Cardiac fibroblast (primary cell): ENCODE data around the gene PANK4.

Experiments used
- DNase-seq, 2 donors: peaks; one replicate each; pipeline versions ENCODE4 v3.0.0 to v3.0.0-alpha.2; 2010; ENCODE audit warnings: low read depth in 2 of 2
- H3K4me3 ChIP-seq, 2 donors: replicated peaks in 1 of 2; 1 replicate in 1 of 2; 2 replicates in 1 of 2; pipeline ENCODE4 v1.5.1; 2011; ENCODE audit warnings: low read depth in 2 of 2, low read length in 2 of 2, mild to moderate bottlenecking in 2 of 2, moderate library complexity in 1 of 2
- CTCF ChIP-seq: IDR thresholded peaks from one replicate; pipeline ENCODE4 v1.5.1; 2011; ENCODE audit warnings: low read depth, mild to moderate bottlenecking, low read length, inconsistent platforms

Gene PANK4

GRCh38 chr1:2557482-2558400 lies 31.3 kb upstream of the PANK4 start:
- TF ChIP-seq CTCF = no peak
- no peak overlapping the region for H3K4me3 ChIP-seq
- DNase-seq = no peak

DNA sequence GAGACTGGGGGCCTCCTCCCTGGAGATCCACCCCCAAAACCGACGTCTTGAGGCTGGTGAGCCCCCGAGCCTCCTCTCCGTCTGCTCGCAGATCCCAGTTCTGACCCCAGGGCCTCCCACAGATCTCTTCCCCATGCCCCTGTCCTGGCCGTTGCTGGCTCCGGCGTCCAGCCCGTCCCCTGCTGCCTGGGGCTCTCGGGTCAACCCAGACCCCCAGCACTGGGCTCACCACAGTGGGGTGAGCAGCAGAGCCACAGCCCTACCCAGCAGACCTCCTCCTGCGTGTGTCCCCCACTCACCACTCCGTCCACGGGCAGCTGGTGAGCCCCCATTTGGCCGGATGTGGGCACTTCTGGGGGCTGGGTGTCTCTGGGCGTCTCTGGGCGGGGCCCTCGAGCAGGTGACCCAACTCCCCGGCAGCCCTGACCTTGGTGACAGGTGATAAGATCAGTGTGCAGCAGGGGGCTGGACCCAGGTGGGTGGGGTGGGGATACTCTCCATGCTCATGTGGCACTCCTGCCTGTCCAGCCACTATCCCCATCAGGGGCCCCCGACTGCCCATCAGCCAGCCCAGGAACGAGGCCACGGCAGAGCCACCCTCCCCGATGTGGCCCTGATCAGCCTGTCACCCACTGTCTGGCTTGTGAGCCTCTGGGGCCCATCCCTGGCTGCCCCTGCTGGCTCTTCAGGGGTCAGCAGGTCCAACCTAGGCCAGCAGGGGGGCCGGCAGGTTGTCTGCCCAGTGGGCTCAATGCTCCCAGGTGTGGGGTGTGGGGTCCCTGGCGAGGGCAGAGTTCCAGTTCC lies 30.5 kb upstream of the PANK4 start:
- no peak for DNase-seq
- TF ChIP-seq CTCF = no peak
- peak overlapping the region; percentile 46 to 61 for H3K4me3 ChIP-seq

GRCh38 chr1:2556277-2556677 lies 29.9 kb upstream of the PANK4 start, which contains the start of gene TNFRSF14:
TSS of gene TNFRSF14 (plus strand) at chr1:2556371. CDS start at chr1:2556665, 294 bp downstream.
- DNase-seq = peak; percentile 50 to 60
- peak within 1 kb of the TSS; percentile 46 to 61 for H3K4me3 ChIP-seq
- peak; percentile 14 for TF ChIP-seq CTCF

GRCh38 chr1:2555634-2556276 lies 29.4 kb upstream of the PANK4 start:
- peak overlapping the region; percentile 46 to 61 for H3K4me3 ChIP-seq
- peak; percentile 28 to 38 for DNase-seq
- no peak for TF ChIP-seq CTCF

GRCh38 chr1:2554621-2555387 lies 28.4 kb upstream of the PANK4 start:
- TF ChIP-seq CTCF = peak; percentile 45
- DNase-seq = no peak
- H3K4me3 ChIP-seq = no peak overlapping the region
